Lung (tissue), 12 donors: ENCODE measurements around the gene MAML3. TPM values are rescaled to one million over a fixed set of nuclear protein-coding genes. Genes with fewer than 3 reads are reported as not detected.

ENCODE experiments used
- ATAC-seq: fragments of 200-7000 bp; cut with Tn5 transposase; one replicate; pipeline ENCODE4 v1.9.1; 2020; ENCODE audit warnings: moderate number of reproducible peaks; ENCODE audit not compliant: insufficient read depth, low FRiP score
- DNase-seq, 3 donors: peaks; one replicate each; pipeline ENCODE4 v3.0.0-alpha.2; 2013 to 2017
- H3K27ac ChIP-seq, 2 donors: one replicate each; pipeline ENCODE4 v1.5.1; 2013; ENCODE audit warnings: mild to moderate bottlenecking in 2 of 2, moderate library complexity in 2 of 2, control low read depth in 1 of 2, inconsistent platforms in 1 of 2, low read depth in 1 of 2, low read length in 1 of 2
- H3K27me3 ChIP-seq, 3 donors: one replicate each; pipeline ENCODE4 v1.5.1; 2013; ENCODE audit warnings: low read length in 2 of 3; ENCODE audit not compliant: control insufficient read depth in 3 of 3, insufficient read depth in 3 of 3
- H3K36me3 ChIP-seq, 4 donors: one replicate each; pipeline ENCODE4 v1.5.1; 2013; ENCODE audit warnings: low read length in 4 of 4, mild to moderate bottlenecking in 1 of 4, moderate library complexity in 1 of 4; ENCODE audit not compliant: control insufficient read depth in 4 of 4, insufficient read depth in 4 of 4
- H3K4me1 ChIP-seq, 5 donors: one replicate each; pipeline ENCODE4 v1.5.1; 2013; ENCODE audit warnings: low read length in 5 of 5, mild to moderate bottlenecking in 2 of 5, moderate library complexity in 1 of 5; ENCODE audit not compliant: control insufficient read depth in 5 of 5, insufficient read depth in 5 of 5
- H3K4me3 ChIP-seq: one replicate; pipeline ENCODE4 v1.5.1; 2013; ENCODE audit warnings: mild to moderate bottlenecking, control low read depth, moderate library complexity
- H3K9ac ChIP-seq, 2 donors: one replicate each; pipeline ENCODE4 v1.5.1; 2013; ENCODE audit warnings: low read length in 2 of 2, control low read depth in 1 of 2; ENCODE audit not compliant: insufficient read depth in 1 of 2
- H3K9me3 ChIP-seq, 4 donors: one replicate each; pipeline ENCODE4 v1.5.1; 2013; ENCODE audit warnings: low read length in 3 of 4, mild to moderate bottlenecking in 1 of 4, moderate library complexity in 1 of 4; ENCODE audit not compliant: control insufficient read depth in 4 of 4, insufficient read depth in 3 of 4
- CTCF ChIP-seq: IDR thresholded peaks from 2 replicates; pipeline ENCODE4 v1.5.1; 2012; ENCODE audit warnings: mild to moderate bottlenecking; ENCODE audit errors: control extremely low read depth, extremely low read depth
- WGBS, 2 donors: extraction: QIAGEN DNeasy Blood & Tissue Kit; methylation state at CpG; one replicate each; pipeline ENCODE4 v1.1.7; 2013; 5-methylcytosine and 5-hydroxymethylcytosine counted together
- polyA plus RNA-seq, 2 donors: library from polyadenylated mRNA; stranded (reverse); fragments of 200-250 nt; gene quantifications; one replicate each; pipeline ENCODE4 v1.2.1, GENCODE V29; 2013
- total RNA-seq, 2 donors: library from RNA; depleted of rRNA in 1 of 2; stranded (reverse); fragments of >200 nt in 1 of 2; gene quantifications; one replicate each; pipeline ENCODE4 v1.2.1, GENCODE V29; 2014 to 2021
- donor health status: control.
- donor health status: control.
- donor health status: Bipolar disorder and iron deficiency.
- donor health status: healthy.
- donor health status: DM: yes; HTN: yes; CAD: no.

The MAML3 gene
- total and polyA plus RNA-seq, 4 donors, result 3.0 to 16.4 (median 8.5) TPM

- TF ChIP-seq CTCF, result no peak
- Histone ChIP-seq H3K9me3 (peaks cover 0 to 1% (median 0%) of the 10 kb centered on the region in 4 donors), H3K27ac (no peak overlapping the region), H3K4me3 (no peak overlapping the region), H3K4me1 (peaks cover 0 to 13% (median 0%) of the 10 kb centered on the region in 5 donors), H3K27me3 (no peaks in the 10 kb centered on the region), H3K36me3 (no peaks in the 10 kb centered on the region), H3K9ac (no peak overlapping the region)
- ATAC-seq (no peak), DNase-seq (no peak)
- 95 to 96% methylated on average over 3 of the region's 3 CpGs for WGBS, 2 donors
Measured at GRCh38 chr4:140180577-140180976, 26.6 kb upstream of the MAML3 start.

DNA sequence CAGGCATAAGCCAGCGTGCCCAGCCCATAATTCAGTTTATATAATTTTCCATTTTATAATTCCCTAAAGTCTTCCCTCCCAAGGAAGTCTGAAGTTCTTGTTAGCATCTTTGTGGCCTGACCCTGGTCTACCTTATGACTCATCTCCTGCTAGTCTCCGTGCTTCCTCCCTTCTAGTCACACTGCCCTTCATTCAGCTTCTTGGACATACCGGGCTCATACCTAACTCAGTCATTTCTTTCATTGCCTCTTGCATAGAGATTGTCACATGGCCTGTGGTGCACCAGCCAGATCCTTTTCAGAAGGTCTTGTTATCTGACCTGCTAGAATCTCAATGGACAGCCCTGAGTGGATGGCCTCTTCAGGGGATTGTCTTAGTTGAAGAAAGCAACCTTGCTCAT lies 22.8 kb upstream of the MAML3 start:
- WGBS, 2 donors, result 84 to 88% methylated on average over 3 of the region's 3 CpGs
- no peaks in the 10 kb centered on the region for H3K36me3 ChIP-seq
- ATAC-seq, result no peak

GRCh38 chr4:140174543-140174942 lies 20.6 kb upstream of the MAML3 start:
- 46 to 62% methylated on average over 2 of the region's 2 CpGs for WGBS, 2 donors

More for the DNA sequence above, 22.8 kb upstream of the MAML3 start:
- Histone ChIP-seq H3K27me3 (no peaks in the 10 kb centered on the region), H3K4me3 (no peak overlapping the region), H3K9me3 (no peaks in the 10 kb centered on the region), H3K27ac (no peak overlapping the region), H3K9ac (no peak overlapping the region), H3K4me1 (no peaks in the 10 kb centered on the region)
- TF ChIP-seq CTCF, result no peak
- no peak for DNase-seq

More at GRCh38 chr4:140174543-140174942, 20.6 kb upstream of the MAML3 start:
- Histone ChIP-seq H3K36me3 (no peaks in the 10 kb centered on the region), H3K9me3 (no peaks in the 10 kb centered on the region), H3K9ac (no peak overlapping the region), H3K27me3 (no peaks in the 10 kb centered on the region), H3K27ac (no peak overlapping the region), H3K4me1 (no peaks in the 10 kb centered on the region), H3K4me3 (no peak overlapping the region)
- DNase-seq (no peak), ATAC-seq (no peak)
- no peak for TF ChIP-seq CTCF
